Nephron progenitor cell (in vitro differentiated cells): ENCODE measurements around the gene MEIOC.
"Not testable (repeated sequence)": the region's sequence is repeated elsewhere in the genome, so short reads cannot be mapped to it uniquely, and the experiment has no call there.

Experiments
- DNase-seq: peaks from one replicate; pipeline ENCODE4 v3.0.0; 2021
- H3K27ac Mint-ChIP-seq: 2 replicates; pipeline ENCODE4 v1.8.0; 2021; ENCODE audit warnings: mild to moderate bottlenecking, moderate library complexity, mixed read lengths
- H3K27me3 Mint-ChIP-seq: 2 replicates; pipeline ENCODE4 v1.8.0; 2021; ENCODE audit warnings: mild to moderate bottlenecking, low read depth, mixed read lengths; ENCODE audit not compliant: poor library complexity
- H3K36me3 Mint-ChIP-seq: 2 replicates; pipeline ENCODE4 v1.8.0; 2021; ENCODE audit warnings: low read depth, mixed read lengths
- H3K4me1 Mint-ChIP-seq: 2 replicates; pipeline ENCODE4 v1.8.0; 2021; ENCODE audit warnings: mixed read lengths
- H3K4me3 Mint-ChIP-seq: 2 replicates; pipeline ENCODE4 v1.8.0; 2021; ENCODE audit warnings: mild to moderate bottlenecking, moderate library complexity, mixed read lengths
- H3K9me3 Mint-ChIP-seq: 2 replicates; pipeline ENCODE4 v1.8.0; 2021; ENCODE audit warnings: mild to moderate bottlenecking, moderate library complexity, mixed read lengths
- TF ChIP-seq, protein P1 (sequence below): fragments of 200-600 bp; sonication (generic); IDR thresholded peaks from 2 replicates; pipeline ENCODE4 v1.5.0; 2021; ENCODE audit warnings: antibody characterized with exemption

The MEIOC gene

DNA sequence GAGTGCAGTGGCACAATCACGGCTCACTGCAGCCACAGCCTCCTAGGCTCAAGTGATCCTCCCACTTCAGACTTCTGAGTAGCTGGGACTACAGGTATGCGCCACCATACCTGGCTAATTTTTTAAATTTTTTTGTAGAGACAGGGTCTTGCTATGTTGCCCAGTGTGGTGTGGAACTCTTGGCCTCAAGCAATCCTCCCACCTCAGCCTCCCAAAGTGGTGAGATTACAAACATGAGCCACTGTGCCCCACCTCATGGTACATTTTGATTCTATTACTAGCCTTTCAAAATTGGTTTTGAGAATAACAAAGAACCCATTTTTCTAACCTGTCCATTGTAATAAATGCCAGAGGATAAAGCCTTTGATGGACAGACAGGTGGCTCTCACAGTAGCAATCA is 31.9 kb downstream of the MEIOC start:
- no peak for DNase-seq
- H3K27me3 Mint-ChIP-seq: peaks cover 12% of the 10 kb centered on the region
- peaks cover 21% of the 10 kb centered on the region for H3K4me1 Mint-ChIP-seq
- H3K9me3 Mint-ChIP-seq: no peaks in the 10 kb centered on the region
- TF ChIP-seq, protein P1, sequence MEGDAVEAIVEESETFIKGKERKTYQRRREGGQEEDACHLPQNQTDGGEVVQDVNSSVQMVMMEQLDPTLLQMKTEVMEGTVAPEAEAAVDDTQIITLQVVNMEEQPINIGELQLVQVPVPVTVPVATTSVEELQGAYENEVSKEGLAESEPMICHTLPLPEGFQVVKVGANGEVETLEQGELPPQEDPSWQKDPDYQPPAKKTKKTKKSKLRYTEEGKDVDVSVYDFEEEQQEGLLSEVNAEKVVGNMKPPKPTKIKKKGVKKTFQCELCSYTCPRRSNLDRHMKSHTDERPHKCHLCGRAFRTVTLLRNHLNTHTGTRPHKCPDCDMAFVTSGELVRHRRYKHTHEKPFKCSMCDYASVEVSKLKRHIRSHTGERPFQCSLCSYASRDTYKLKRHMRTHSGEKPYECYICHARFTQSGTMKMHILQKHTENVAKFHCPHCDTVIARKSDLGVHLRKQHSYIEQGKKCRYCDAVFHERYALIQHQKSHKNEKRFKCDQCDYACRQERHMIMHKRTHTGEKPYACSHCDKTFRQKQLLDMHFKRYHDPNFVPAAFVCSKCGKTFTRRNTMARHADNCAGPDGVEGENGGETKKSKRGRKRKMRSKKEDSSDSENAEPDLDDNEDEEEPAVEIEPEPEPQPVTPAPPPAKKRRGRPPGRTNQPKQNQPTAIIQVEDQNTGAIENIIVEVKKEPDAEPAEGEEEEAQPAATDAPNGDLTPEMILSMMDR: no peak
- peak overlapping the region; percentile 96 for H3K4me3 Mint-ChIP-seq
- H3K36me3 Mint-ChIP-seq: peaks cover 15% of the 10 kb centered on the region
- H3K27ac Mint-ChIP-seq: no peak overlapping the region

DNA sequence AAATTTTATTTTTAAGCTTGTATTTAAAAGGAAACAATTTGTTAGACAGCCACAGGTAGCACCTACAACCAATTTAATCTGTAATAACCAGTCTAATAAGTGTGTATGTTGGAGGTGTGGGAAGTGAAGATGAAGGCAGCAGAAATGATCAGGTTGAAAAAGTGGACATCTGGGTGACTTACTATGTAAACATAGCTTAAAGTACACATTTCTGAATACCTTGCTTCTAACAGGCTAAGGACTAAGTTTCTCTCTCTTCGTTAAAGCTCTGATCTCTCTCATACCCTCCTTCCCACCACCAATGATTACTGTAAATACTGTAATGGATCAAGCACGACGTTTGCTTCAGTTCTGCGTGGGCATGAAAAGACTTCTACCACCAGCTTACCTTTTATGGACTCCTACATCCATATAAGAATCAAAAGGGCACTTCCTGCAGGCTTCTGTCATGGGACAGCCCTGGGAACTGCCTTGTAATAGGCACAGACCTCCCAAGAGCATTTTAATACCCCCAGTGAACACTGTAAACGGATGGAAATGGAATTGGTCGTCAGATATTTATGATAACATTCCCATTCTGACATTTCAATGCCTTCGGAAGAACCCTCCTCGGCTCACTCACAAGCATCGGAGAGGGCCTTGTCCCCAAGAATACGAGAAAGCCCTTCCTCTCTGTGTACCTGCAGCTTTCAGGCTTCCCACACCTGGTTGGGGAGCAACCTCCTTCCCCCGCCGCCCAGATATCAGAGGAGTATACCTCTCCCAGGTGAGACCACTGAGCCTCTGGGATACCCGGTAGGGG is 32.6 kb downstream of the MEIOC start:
- H3K4me3 Mint-ChIP-seq: peak overlapping the region; percentile 96
- peaks cover 21% of the 10 kb centered on the region for H3K4me1 Mint-ChIP-seq
- H3K27ac Mint-ChIP-seq: peak overlapping the region; percentile 98
- no peak for DNase-seq
- TF ChIP-seq, protein P1: no peak
- peaks cover 8% of the 10 kb centered on the region for H3K36me3 Mint-ChIP-seq
- H3K27me3 Mint-ChIP-seq: peaks cover 12% of the 10 kb centered on the region
- no peaks in the 10 kb centered on the region for H3K9me3 Mint-ChIP-seq

DNA sequence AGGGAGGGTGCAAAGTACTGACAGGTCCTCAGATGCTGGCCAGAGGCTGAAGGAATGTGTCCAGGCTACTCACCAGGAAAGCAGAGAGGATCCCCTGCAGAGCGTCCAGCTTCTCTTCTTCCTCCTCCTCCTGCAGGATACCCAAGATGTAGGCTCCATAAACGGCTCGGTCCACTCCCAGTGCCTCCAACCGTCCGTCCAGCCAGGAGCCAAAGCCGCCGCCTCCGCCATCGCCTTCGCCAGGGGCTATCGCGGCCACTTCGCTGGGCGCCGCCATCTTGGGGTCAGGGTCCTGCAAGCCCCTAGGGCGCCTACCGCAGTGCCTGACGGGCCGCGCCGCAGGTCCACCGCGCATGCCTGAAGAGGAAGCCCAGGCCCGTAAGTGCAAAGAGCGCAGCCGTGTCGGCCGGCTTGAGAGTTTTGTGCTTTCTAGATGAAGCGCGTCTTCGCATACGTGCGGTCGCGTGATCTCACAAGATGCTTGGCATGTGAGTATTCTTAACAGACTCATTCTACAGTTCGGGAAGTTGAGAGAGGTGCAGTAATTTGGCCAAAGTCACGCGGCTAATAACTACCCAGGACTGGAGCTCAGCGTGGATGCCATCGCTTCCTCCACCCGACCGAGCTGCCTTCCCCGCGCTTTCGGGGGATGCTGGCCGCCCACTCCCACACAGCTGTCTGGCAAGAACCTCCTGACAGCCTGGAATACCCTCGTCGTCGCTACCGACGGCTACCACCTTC is 33.4 kb downstream of the MEIOC start, which contains the start of gene CCDC43:
Gene CCDC43 (minus strand): TSS at position 300 of the 741 bp plus-strand sequence. CDS start 23 bp downstream, at position 277.
- peak within 1 kb of the TSS; percentile 96 for H3K4me3 Mint-ChIP-seq
- peak within 1 kb of the TSS; percentile 98 for H3K27ac Mint-ChIP-seq
- peaks cover 18% of the 10 kb centered on the region for H3K27me3 Mint-ChIP-seq
- peak; percentile 96 for DNase-seq
- H3K36me3 Mint-ChIP-seq: peaks cover 5% of the 10 kb centered on the region
- no peaks in the 10 kb centered on the region for H3K9me3 Mint-ChIP-seq
- peaks cover 21% of the 10 kb centered on the region for H3K4me1 Mint-ChIP-seq
- TF ChIP-seq, protein P1: no peak

DNA sequence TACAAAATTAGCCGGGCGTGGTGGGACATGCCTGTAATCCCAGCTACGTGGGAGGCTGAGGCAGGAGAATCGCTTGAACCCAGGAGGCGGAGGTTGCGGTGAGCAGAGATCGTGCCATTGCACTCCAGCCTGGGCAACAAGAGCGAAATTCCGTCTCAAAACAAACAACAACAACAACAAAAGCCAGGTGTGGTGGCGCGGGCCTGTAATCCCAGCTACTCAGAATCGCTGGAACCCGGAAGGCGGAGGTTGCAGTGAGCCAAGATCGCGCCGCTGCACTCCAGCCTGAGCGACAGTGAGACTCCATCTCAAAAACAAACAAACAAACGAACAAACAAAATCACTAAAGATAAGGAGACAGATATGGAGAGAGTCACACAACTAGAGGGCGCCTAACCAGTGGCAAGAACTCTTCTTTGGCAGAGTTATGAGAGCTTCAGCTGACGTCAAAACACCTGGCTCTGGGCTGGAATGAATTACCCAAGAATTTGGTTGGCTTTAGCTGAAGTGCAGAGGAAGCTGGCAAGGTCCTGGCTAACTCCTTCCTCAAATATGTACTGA is 34.6 kb downstream of the MEIOC start:
- not testable (repeated sequence) for H3K9me3 Mint-ChIP-seq, H3K36me3 Mint-ChIP-seq, H3K27ac Mint-ChIP-seq, DNase-seq
- H3K4me1 Mint-ChIP-seq: peaks cover 21% of the 10 kb centered on the region
- peak overlapping the region; percentile 96 for H3K4me3 Mint-ChIP-seq
- H3K27me3 Mint-ChIP-seq: peaks cover 19% of the 10 kb centered on the region

DNA sequence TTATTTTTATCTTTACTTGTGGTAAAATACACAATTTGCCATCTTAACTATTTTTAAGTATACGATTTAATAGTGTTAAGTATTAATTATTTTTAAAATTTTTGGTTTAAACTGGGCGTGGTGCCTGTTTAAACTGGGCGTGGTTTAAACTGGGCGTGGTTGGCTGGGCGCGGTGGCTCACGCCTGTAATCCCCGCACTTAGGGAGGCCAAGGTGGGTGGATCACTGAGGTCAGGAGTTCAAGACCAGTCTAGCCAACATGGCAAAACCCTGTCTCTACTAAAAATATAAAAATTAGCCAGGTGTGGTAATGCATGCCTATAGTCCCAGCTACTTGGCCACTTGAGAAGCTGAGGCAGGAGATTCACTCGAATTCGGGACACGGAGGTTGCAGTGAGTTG is 37.3 kb downstream of the MEIOC start:
- DNase-seq: no peak
- H3K4me1 Mint-ChIP-seq: peaks cover 18% of the 10 kb centered on the region
- H3K9me3 Mint-ChIP-seq: no peaks in the 10 kb centered on the region
- H3K4me3 Mint-ChIP-seq: no peak overlapping the region
- no peaks in the 10 kb centered on the region for H3K36me3 Mint-ChIP-seq
- TF ChIP-seq, protein P1: no peak
- H3K27ac Mint-ChIP-seq: no peak overlapping the region
- peaks cover 19% of the 10 kb centered on the region for H3K27me3 Mint-ChIP-seq

DNA sequence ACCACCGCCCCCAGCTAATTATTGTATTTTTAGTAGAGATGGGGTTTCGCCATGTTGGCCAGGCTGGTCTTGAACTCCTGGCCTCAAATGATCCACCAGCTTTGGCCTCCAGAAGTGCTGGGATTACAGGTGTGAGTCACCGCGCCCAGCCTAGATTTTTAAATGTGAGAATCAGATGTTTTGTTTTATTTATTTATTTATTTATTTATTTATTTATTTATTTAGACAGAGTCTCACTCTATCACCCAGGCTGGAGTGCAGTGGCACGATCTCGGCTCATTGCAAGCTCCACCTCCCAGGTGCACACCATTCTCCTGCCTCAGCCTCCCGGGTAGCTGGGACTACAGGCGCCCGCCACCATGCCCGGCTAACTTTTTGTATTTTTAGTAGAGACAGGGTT is 44.0 kb downstream of the MEIOC start:
- DNase-seq, H3K27ac Mint-ChIP-seq, H3K4me1 Mint-ChIP-seq, H3K36me3 Mint-ChIP-seq, H3K9me3 Mint-ChIP-seq, H3K4me3 Mint-ChIP-seq: not testable (repeated sequence)
- H3K27me3 Mint-ChIP-seq: peaks cover 33% of the 10 kb centered on the region
